EL (cell line): ENCODE data around the gene RNF223.

Experiments
- DNase-seq: peaks from one replicate; pipeline ENCODE4 v3.0.0-alpha.2; 2016

RNF223 gene

GRCh38 chr1:1024149-1024770, 49.8 kb downstream of the RNF223 start:
- no peak for DNase-seq

GRCh38 chr1:1023700-1024099, 50.4 kb downstream of the RNF223 start:
- DNase-seq, result no peak

GRCh38 chr1:1022302-1023009, 51.6 kb downstream of the RNF223 start:
- no peak for DNase-seq

GRCh38 chr1:1021920-1022259, 52.2 kb downstream of the RNF223 start:
- peak; percentile 83 for DNase-seq

- DNase-seq, result peak; percentile 88
Observed at GRCh38 chr1:1021010-1021919, 52.8 kb downstream of the RNF223 start.
